Naive B cell (primary cell): ENCODE data around the gene PRKAG2. TPM values are rescaled to one million over a fixed set of nuclear protein-coding genes. Genes with fewer than 3 reads are reported as not detected.

Experiments used
- ATAC-seq, 2 donors: fragments of 150-1000 bp; cut with Tn5 transposase; 2 replicates each; pipeline ENCODE4 v1.10.0; 2021; ENCODE audit warnings: low read depth in 2 of 2, mild to moderate bottlenecking in 2 of 2, moderate library complexity in 2 of 2
- DNase-seq: peaks from one replicate; pipeline ENCODE4 v3.0.0; 2022
- H3K27ac Mint-ChIP-seq, 6 donors: one replicate each; pipeline ENCODE4 v1.8.0; 2020 to 2022; ENCODE audit warnings: mild to moderate bottlenecking in 6 of 6, mixed read lengths in 6 of 6, moderate library complexity in 5 of 6, inconsistent platforms in 2 of 6
- H3K27me3 Mint-ChIP-seq, 3 donors: one replicate each; pipeline ENCODE4 v1.8.0; 2021 to 2022; ENCODE audit warnings: mixed read lengths in 3 of 3, mild to moderate bottlenecking in 1 of 3
- H3K36me3 Mint-ChIP-seq, 2 donors: one replicate each; pipeline ENCODE4 v1.8.0; 2020 to 2022; ENCODE audit warnings: mixed read lengths in 2 of 2, inconsistent platforms in 1 of 2, mild to moderate bottlenecking in 1 of 2
- H3K4me1 Mint-ChIP-seq, 3 donors: one replicate each; pipeline ENCODE4 v1.8.0; 2020 to 2022; ENCODE audit warnings: mixed read lengths in 3 of 3, inconsistent platforms in 1 of 3, mild to moderate bottlenecking in 1 of 3, moderate library complexity in 1 of 3
- H3K4me3 Mint-ChIP-seq, 8 donors: one replicate each; pipeline ENCODE4 v1.8.0; 2020 to 2022; ENCODE audit warnings: mild to moderate bottlenecking in 8 of 8, mixed read lengths in 8 of 8, moderate library complexity in 8 of 8, inconsistent platforms in 2 of 8
- H3K9me3 Mint-ChIP-seq, 7 donors: one replicate each; pipeline ENCODE4 v1.8.0; 2020 to 2022; ENCODE audit warnings: mixed read lengths in 7 of 7, mild to moderate bottlenecking in 5 of 7, inconsistent platforms in 2 of 7, moderate library complexity in 1 of 7
- polyA plus RNA-seq, 6 donors: library from polyadenylated mRNA; unstranded; fragments of 300-500 nt; fragmentation: Illumina TruSeq; gene quantifications; one replicate each; pipeline ENCODE4 v1.2.3, GENCODE V29; 2021; ENCODE audit warnings: low read depth in 6 of 6

Gene PRKAG2
- polyA plus RNA-seq, 6 donors from 2014 or later = 16.2 to 25.4 (median 20.0) TPM

GRCh38 chr7:151682831-151683614 lies 193.9 kb downstream of the PRKAG2 start:
- Mint-ChIP-seq H3K36me3 (no peaks in the 10 kb centered on the region), H3K4me3 (no peak overlapping the region), H3K27ac (peak overlapping the region in 3 of 6 donors; percentile 38 to 84 (median 39)), H3K4me1 (peaks cover 14 to 29% (median 28%) of the 10 kb centered on the region in 3 donors), H3K27me3 (no peaks in the 10 kb centered on the region), H3K9me3 (no peaks in the 10 kb centered on the region)
- DNase-seq (no peak), ATAC-seq (no peak)

GRCh38 chr7:151681726-151682125 lies 195.2 kb downstream of the PRKAG2 start:
- H3K36me3 Mint-ChIP-seq = no peaks in the 10 kb centered on the region
- H3K4me1 Mint-ChIP-seq = peaks cover 19 to 34% (median 34%) of the 10 kb centered on the region in 3 donors
- H3K4me3 Mint-ChIP-seq = no peak overlapping the region
- H3K9me3 Mint-ChIP-seq = no peaks in the 10 kb centered on the region
- no peak for DNase-seq
- no peak for ATAC-seq
- H3K27me3 Mint-ChIP-seq = no peaks in the 10 kb centered on the region
- peak overlapping the region in 2 of 6 donors; percentile 53 to 79 for H3K27ac Mint-ChIP-seq

- ATAC-seq (no peak), DNase-seq (no peak)
- H3K36me3 Mint-ChIP-seq = no peaks in the 10 kb centered on the region
- no peaks in the 10 kb centered on the region for H3K27me3 Mint-ChIP-seq
- no peaks in the 10 kb centered on the region for H3K9me3 Mint-ChIP-seq
- no peak overlapping the region for H3K4me3 Mint-ChIP-seq
- peaks cover 19 to 34% (median 34%) of the 10 kb centered on the region in 3 donors for H3K4me1 Mint-ChIP-seq
- H3K27ac Mint-ChIP-seq = no peak overlapping the region
These were observed 196.1 kb downstream of the PRKAG2 start for GRCh38 chr7:151680810-151681209.

- Mint-ChIP-seq H3K27me3 (no peaks in the 10 kb centered on the region), H3K9me3 (no peaks in the 10 kb centered on the region), H3K36me3 (peaks cover 0 to 6% of the 10 kb centered on the region in 2 donors), H3K4me1 (peaks cover 19 to 34% (median 34%) of the 10 kb centered on the region in 3 donors), H3K4me3 (no peak overlapping the region), H3K27ac (no peak overlapping the region)
- DNase-seq = no peak
- ATAC-seq = no peak
These were observed 196.9 kb downstream of the PRKAG2 start for GRCh38 chr7:151679881-151680612.

GRCh38 chr7:151679071-151679708 lies 197.7 kb downstream of the PRKAG2 start:
- no peak overlapping the region for H3K4me3 Mint-ChIP-seq

GRCh38 chr7:151678227-151678604 lies 198.7 kb downstream of the PRKAG2 start:
- no peak for DNase-seq
- peaks cover 2 to 11% of the 10 kb centered on the region in 2 donors for H3K36me3 Mint-ChIP-seq
- no peak for ATAC-seq
- peak overlapping the region in 4 of 6 donors; percentile 6 to 57 (median 22) for H3K27ac Mint-ChIP-seq
- H3K4me3 Mint-ChIP-seq = no peak overlapping the region
- H3K4me1 Mint-ChIP-seq = peaks cover 22 to 34% (median 34%) of the 10 kb centered on the region in 3 donors
- no peaks in the 10 kb centered on the region for H3K27me3 Mint-ChIP-seq
- no peaks in the 10 kb centered on the region for H3K9me3 Mint-ChIP-seq

More at GRCh38 chr7:151679071-151679708, 197.7 kb downstream of the PRKAG2 start:
- Mint-ChIP-seq H3K27me3 (no peaks in the 10 kb centered on the region), H3K36me3 (peaks cover 0 to 7% of the 10 kb centered on the region in 2 donors), H3K4me1 (peaks cover 19 to 34% (median 34%) of the 10 kb centered on the region in 3 donors), H3K9me3 (no peaks in the 10 kb centered on the region), H3K27ac (peak overlapping the region in 3 of 6 donors; percentile 31 to 65 (median 57))
- ATAC-seq (no peak), DNase-seq (no peak)

GRCh38 chr7:151677581-151678226 lies 199.2 kb downstream of the PRKAG2 start:
- H3K9me3 Mint-ChIP-seq = no peaks in the 10 kb centered on the region
- peak overlapping the region in 5 of 6 donors; percentile 14 to 57 (median 34) for H3K27ac Mint-ChIP-seq
- peaks cover 7 to 17% of the 10 kb centered on the region in 2 donors for H3K36me3 Mint-ChIP-seq
- no peak for ATAC-seq
- H3K27me3 Mint-ChIP-seq = no peaks in the 10 kb centered on the region
- no peak overlapping the region for H3K4me3 Mint-ChIP-seq
- H3K4me1 Mint-ChIP-seq = peaks cover 25 to 34% (median 32%) of the 10 kb centered on the region in 3 donors
- no peak for DNase-seq

GRCh38 chr7:151676759-151677158 lies 200.2 kb downstream of the PRKAG2 start:
- no peak overlapping the region for H3K27ac Mint-ChIP-seq
- no peaks in the 10 kb centered on the region for H3K27me3 Mint-ChIP-seq
- peaks cover 12 to 21% of the 10 kb centered on the region in 2 donors for H3K36me3 Mint-ChIP-seq
- no peak for DNase-seq
- H3K4me1 Mint-ChIP-seq = peaks cover 26 to 34% (median 28%) of the 10 kb centered on the region in 3 donors
- ATAC-seq = no peak
- H3K9me3 Mint-ChIP-seq = no peaks in the 10 kb centered on the region
- no peak overlapping the region for H3K4me3 Mint-ChIP-seq

GRCh38 chr7:151675196-151675920 lies 201.6 kb downstream of the PRKAG2 start:
- no peak for DNase-seq
- peaks cover 0 to 3% (median 0%) of the 10 kb centered on the region in 7 donors for H3K9me3 Mint-ChIP-seq
- no peaks in the 10 kb centered on the region for H3K27me3 Mint-ChIP-seq
- ATAC-seq = no peak
- H3K27ac Mint-ChIP-seq = peak overlapping the region in 1 of 6 donors; percentile 52
- H3K36me3 Mint-ChIP-seq = peaks cover 16 to 25% of the 10 kb centered on the region in 2 donors
- peak overlapping the region in 1 of 8 donors; percentile 16 for H3K4me3 Mint-ChIP-seq
- H3K4me1 Mint-ChIP-seq = peaks cover 19 to 27% (median 20%) of the 10 kb centered on the region in 3 donors

GRCh38 chr7:151674161-151674920 lies 202.6 kb downstream of the PRKAG2 start:
- Mint-ChIP-seq H3K4me1 (peaks cover 14 to 23% (median 19%) of the 10 kb centered on the region in 3 donors), H3K27ac (peak overlapping the region in 1 of 6 donors; percentile 11), H3K27me3 (no peaks in the 10 kb centered on the region), H3K4me3 (no peak overlapping the region), H3K36me3 (peaks cover 21 to 35% of the 10 kb centered on the region in 2 donors), H3K9me3 (peaks cover 0 to 6% (median 3%) of the 10 kb centered on the region in 7 donors)
- DNase-seq (no peak), ATAC-seq (no peak)

- no peak for ATAC-seq
- Mint-ChIP-seq H3K4me3 (no peak overlapping the region), H3K27ac (no peak overlapping the region), H3K27me3 (no peaks in the 10 kb centered on the region), H3K36me3 (peaks cover 32 to 46% of the 10 kb centered on the region in 2 donors), H3K4me1 (peaks cover 7 to 21% (median 9%) of the 10 kb centered on the region in 3 donors), H3K9me3 (peaks cover under 1 to 14% (median 6%) of the 10 kb centered on the region in 7 donors)
- no peak for DNase-seq
These were observed 203.7 kb downstream of the PRKAG2 start for GRCh38 chr7:151673216-151673615.

- no peak overlapping the region for H3K27ac Mint-ChIP-seq
- ATAC-seq (no peak), DNase-seq (no peak)
- peaks cover 37 to 51% of the 10 kb centered on the region in 2 donors for H3K36me3 Mint-ChIP-seq
- H3K4me3 Mint-ChIP-seq = peak overlapping the region in 1 of 8 donors; percentile 47
- H3K4me1 Mint-ChIP-seq = peaks cover 2 to 20% (median 9%) of the 10 kb centered on the region in 3 donors
- no peaks in the 10 kb centered on the region for H3K27me3 Mint-ChIP-seq
- H3K9me3 Mint-ChIP-seq = peaks cover 2 to 19% (median 9%) of the 10 kb centered on the region in 7 donors
These were observed 204.2 kb downstream of the PRKAG2 start for GRCh38 chr7:151672716-151673115.
